Raji (cell line): ENCODE data around the gene OGFOD3.

Source experiments
- POLR2A ChIP-seq: IDR thresholded peaks from 2 replicates; pipeline ENCODE4 v1.6.1; 2011; ENCODE audit warnings: low read depth, low read length, control low read depth; ENCODE audit not compliant: insufficient read depth

The OGFOD3 gene

GRCh38 chr17:82344175-82344907, 74.0 kb downstream of the OGFOD3 start:
- TF ChIP-seq POLR2A = no peak

DNA sequence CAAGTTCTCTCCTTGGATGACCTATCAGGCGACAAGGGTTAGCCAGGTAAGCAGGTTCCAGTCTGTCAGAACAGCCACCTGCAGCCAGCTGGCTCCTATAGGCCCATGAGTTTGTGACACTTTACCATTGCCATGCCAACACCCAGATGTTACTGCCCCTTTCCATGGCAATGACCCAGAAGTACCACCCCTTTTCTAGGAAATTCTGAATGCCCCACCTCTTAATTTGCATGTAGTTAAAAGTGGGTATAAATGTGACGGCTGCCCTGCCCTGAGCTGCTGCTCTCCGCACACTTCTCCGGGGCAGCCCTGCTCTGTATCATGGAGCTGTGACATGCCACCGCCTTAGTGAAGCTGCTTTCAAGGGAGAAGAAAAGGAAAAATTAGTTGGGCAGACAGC, 74.8 kb downstream of the OGFOD3 start:
- no peak for TF ChIP-seq POLR2A

GRCh38 chr17:82342361-82343079, 75.9 kb downstream of the OGFOD3 start:
- no peak for TF ChIP-seq POLR2A

DNA sequence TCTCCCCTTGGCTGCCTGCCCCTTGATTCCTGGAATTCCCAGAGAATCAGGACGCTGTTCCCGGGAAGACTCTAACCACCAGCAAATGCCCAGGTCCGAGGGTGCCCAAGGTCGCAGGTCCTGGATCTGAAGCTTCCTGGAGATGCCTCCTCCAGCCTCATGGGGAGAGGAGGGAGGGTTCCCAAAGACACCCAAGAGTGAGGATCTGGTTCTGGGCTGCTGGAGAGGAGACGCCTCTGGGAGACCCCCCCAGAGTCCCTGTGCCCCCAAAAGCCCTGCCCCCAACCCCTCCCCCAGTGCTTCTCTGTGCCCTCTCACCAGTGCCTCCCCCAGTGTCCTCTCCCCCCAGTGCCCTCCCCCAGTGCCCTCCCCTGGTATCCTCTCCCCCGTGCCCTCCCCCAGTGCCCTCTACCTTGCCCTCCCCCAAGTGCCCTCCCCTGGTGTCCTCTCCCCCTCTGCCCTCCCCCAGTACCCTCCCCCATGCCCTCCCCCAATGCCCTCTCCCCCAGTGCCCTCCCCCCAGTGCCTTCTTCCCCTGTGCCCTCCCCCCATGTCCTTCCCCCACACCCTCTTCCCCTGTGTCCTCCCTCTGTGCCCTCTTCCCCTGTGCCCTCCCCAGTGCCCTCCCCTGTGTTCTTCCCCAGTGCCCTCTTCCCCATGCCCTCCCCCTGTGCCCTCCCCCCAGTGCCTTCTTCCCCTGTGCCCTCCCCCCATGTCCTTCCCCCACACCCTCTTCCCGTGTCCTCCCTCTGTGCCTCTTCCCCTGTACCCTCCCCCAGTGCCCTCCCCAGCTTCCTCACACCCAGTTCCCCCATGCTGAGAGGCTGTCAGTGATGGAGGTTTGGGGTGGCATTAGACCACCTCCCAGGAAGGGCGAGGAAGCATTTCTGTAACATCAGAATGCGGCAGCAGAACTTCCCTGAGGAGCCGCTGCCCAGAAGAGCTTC, 78.5 kb downstream of the OGFOD3 start:
- TF ChIP-seq POLR2A = no peak
